Fibroblast of lung (primary cell): ENCODE results near the gene DAAM1.

Source experiments
- EZH2 ChIP-seq: IDR thresholded peaks from 2 replicates; pipeline ENCODE4 v1.5.1; 2012; ENCODE audit warnings: low read length, control low read depth, mild to moderate bottlenecking; ENCODE audit errors: missing control alignments
- TF ChIP-seq, protein P1 (sequence below), 2 donors: IDR thresholded peaks in 1 of 2; conservative IDR thresholded peaks in 1 of 2; 1 replicate in 1 of 2; 2 replicates in 1 of 2; pipeline ENCODE4 v1.5.1; 2011 to 2012; ENCODE audit warnings: low read length in 2 of 2, control low read depth in 1 of 2, inconsistent platforms in 1 of 2, low read depth in 1 of 2, mild to moderate bottlenecking in 1 of 2

DNA sequence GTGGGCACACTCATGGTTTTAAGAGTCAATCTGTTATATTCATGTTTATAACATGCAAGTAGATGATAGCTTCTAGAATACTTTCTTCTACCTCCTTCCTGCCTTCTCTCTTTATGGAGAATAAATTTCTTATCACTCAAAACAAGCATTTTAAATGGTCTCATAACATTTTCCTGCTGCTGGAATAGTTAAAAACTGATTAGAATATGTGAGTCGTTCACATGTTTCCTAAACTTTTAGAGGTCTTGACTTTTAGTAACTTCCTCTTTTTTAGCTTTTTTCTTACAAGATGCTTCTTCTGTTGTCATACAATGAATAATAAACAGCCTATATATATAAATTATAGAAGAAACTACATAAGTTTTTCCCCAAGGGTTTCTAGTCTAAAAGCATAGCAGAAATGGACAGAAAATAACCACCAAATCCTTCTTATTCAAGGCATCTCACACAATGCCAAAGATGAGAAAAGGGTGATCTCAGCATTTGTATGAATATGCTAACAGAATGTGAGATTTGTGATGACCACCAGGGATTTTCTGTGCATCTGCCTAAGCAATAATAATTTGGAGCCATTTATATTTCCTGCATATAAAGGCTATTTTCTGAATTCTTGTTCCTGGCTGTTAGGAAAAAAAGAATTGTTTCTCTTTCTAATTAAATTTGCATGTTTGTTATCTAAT lies 127.8 kb downstream of the DAAM1 start:
- TF ChIP-seq, protein P1, sequence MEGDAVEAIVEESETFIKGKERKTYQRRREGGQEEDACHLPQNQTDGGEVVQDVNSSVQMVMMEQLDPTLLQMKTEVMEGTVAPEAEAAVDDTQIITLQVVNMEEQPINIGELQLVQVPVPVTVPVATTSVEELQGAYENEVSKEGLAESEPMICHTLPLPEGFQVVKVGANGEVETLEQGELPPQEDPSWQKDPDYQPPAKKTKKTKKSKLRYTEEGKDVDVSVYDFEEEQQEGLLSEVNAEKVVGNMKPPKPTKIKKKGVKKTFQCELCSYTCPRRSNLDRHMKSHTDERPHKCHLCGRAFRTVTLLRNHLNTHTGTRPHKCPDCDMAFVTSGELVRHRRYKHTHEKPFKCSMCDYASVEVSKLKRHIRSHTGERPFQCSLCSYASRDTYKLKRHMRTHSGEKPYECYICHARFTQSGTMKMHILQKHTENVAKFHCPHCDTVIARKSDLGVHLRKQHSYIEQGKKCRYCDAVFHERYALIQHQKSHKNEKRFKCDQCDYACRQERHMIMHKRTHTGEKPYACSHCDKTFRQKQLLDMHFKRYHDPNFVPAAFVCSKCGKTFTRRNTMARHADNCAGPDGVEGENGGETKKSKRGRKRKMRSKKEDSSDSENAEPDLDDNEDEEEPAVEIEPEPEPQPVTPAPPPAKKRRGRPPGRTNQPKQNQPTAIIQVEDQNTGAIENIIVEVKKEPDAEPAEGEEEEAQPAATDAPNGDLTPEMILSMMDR (conservative IDR thresholded peaks at IDR 0.05 in 1 of 2, IDR thresholded peaks at IDR 0.05 in 1 of 2; ENCODE audit: low read depth in 1 of 2, low read length in 2 of 2): no peak
- TF ChIP-seq EZH2: no peak
